Liver (tissue), 9 donors: Measurements from ENCODE around the gene PCID2. TPM values are rescaled to one million over a fixed set of nuclear protein-coding genes. Genes with fewer than 3 reads are reported as not detected.

Experiments
- DNase-seq: peaks from one replicate; pipeline ENCODE4 v3.0.0-alpha.2; 2017; ENCODE audit warnings: low spot score
- H3K27ac ChIP-seq, 2 donors: one replicate each; pipeline ENCODE4 v1.7.0; 2013; ENCODE audit warnings: inconsistent platforms in 2 of 2, low read length in 2 of 2, control low read depth in 1 of 2, low read depth in 1 of 2, mild to moderate bottlenecking in 1 of 2
- H3K27me3 ChIP-seq, 4 donors: one replicate each; pipeline versions ENCODE4 v1.6.1 to v1.7.0; 2013; ENCODE audit warnings: low read length in 3 of 4, inconsistent platforms in 1 of 4, mild to moderate bottlenecking in 1 of 4, moderate library complexity in 1 of 4; ENCODE audit not compliant: control insufficient read depth in 4 of 4, insufficient read depth in 4 of 4
- H3K36me3 ChIP-seq, 4 donors: one replicate each; pipeline versions ENCODE4 v1.6.1 to v1.7.0; 2013; ENCODE audit warnings: low read length in 3 of 4, mild to moderate bottlenecking in 3 of 4, low read depth in 1 of 4, moderate library complexity in 1 of 4; ENCODE audit not compliant: control insufficient read depth in 4 of 4, insufficient read depth in 3 of 4
- H3K4me1 ChIP-seq, 4 donors: one replicate each; pipeline versions ENCODE4 v1.6.1 to v1.7.0; 2013; ENCODE audit warnings: low read length in 3 of 4, mild to moderate bottlenecking in 3 of 4, moderate library complexity in 1 of 4; ENCODE audit not compliant: control insufficient read depth in 4 of 4, insufficient read depth in 4 of 4
- H3K4me3 ChIP-seq, 3 donors: one replicate each; pipeline versions ENCODE4 v1.6.1 to v1.7.0; 2013; ENCODE audit warnings: low read length in 3 of 3, control low read depth in 1 of 3, low read depth in 1 of 3, mild to moderate bottlenecking in 1 of 3
- H3K9ac ChIP-seq, 2 donors: one replicate each; pipeline ENCODE4 v1.7.0; 2013; ENCODE audit warnings: low read length in 2 of 2, mild to moderate bottlenecking in 2 of 2, moderate library complexity in 2 of 2, control low read depth in 1 of 2, low read depth in 1 of 2
- H3K9me3 ChIP-seq, 4 donors: one replicate each; pipeline versions ENCODE4 v1.6.1 to v1.7.0; 2013; ENCODE audit warnings: low read length in 3 of 4; ENCODE audit not compliant: control insufficient read depth in 4 of 4
- FOXA1 ChIP-seq: IDR thresholded peaks from 2 replicates; pipeline ENCODE4 v1.6.1; 2016; ENCODE audit warnings: antibody characterized with exemption
- FOXA2 ChIP-seq: IDR thresholded peaks from 2 replicates; pipeline ENCODE4 v1.6.1; 2016; ENCODE audit warnings: antibody characterized with exemption
- GABPA ChIP-seq, 2 donors: IDR thresholded peaks in 1 of 2; conservative IDR thresholded peaks in 1 of 2; 2 replicates each; pipeline ENCODE4 v1.6.1; 2016; ENCODE audit warnings: antibody characterized with exemption in 2 of 2, mild to moderate bottlenecking in 1 of 2, moderate library complexity in 1 of 2
- HNF4A ChIP-seq, 2 donors: conservative IDR thresholded peaks; 2 replicates each; pipeline ENCODE4 v1.6.1; 2016; ENCODE audit warnings: antibody characterized with exemption in 2 of 2, mild to moderate bottlenecking in 2 of 2
- NR2F2 ChIP-seq: IDR thresholded peaks from 2 replicates; pipeline ENCODE4 v1.6.1; 2016; ENCODE audit warnings: antibody characterized with exemption
- RAD21 ChIP-seq, 2 donors: IDR thresholded peaks; 2 replicates each; pipeline ENCODE4 v1.6.1; 2016; ENCODE audit warnings: antibody characterized with exemption in 2 of 2, mild to moderate bottlenecking in 2 of 2
- RXRA ChIP-seq, 2 donors: IDR thresholded peaks; 2 replicates each; pipeline ENCODE4 v1.6.1; 2017 to 2018; ENCODE audit warnings: antibody characterized with exemption in 2 of 2, mild to moderate bottlenecking in 1 of 2
- SP1 ChIP-seq: IDR thresholded peaks from 2 replicates; pipeline ENCODE4 v1.6.1; 2018; ENCODE audit warnings: antibody characterized with exemption, mild to moderate bottlenecking
- TAF1 ChIP-seq: conservative IDR thresholded peaks from 2 replicates; pipeline ENCODE4 v1.6.1; 2016; ENCODE audit warnings: antibody characterized with exemption, mild to moderate bottlenecking
- YY1 ChIP-seq: IDR thresholded peaks from 2 replicates; pipeline ENCODE4 v1.6.1; 2016; ENCODE audit warnings: antibody characterized with exemption, mild to moderate bottlenecking
- WGBS: extraction: QIAGEN DNeasy Blood & Tissue Kit; methylation state at CpG from one replicate; pipeline ENCODE4 v1.1.7; 2013; 5-methylcytosine and 5-hydroxymethylcytosine counted together
- polyA plus RNA-seq, 2 donors: library from polyadenylated mRNA; stranded (reverse) in 1 of 2; unstranded in 1 of 2; fragments of 200-250 nt in 1 of 2; fragments of >200 nt in 1 of 2; fragmentation: Nextera tagmentation in 1 of 2; extraction: Ambion mirVana in 1 of 2; gene quantifications; one replicate each; pipeline versions ENCODE4 v1.2.1 to v1.2.3, GENCODE V29; 2013 to 2015
- total RNA-seq, 2 donors: library from RNA; depleted of rRNA; stranded (reverse); fragments of >200 nt; gene quantifications; one replicate each; pipeline ENCODE4 v1.2.3, GENCODE V29; 2014
- TF ChIP-seq, protein P1 (sequence below): IDR thresholded peaks from 2 replicates; pipeline ENCODE4 v1.6.1; 2016; ENCODE audit warnings: antibody characterized with exemption, mild to moderate bottlenecking
- TF ChIP-seq, protein P2 (sequence below): IDR thresholded peaks from 2 replicates; pipeline ENCODE4 v1.6.1; 2016; ENCODE audit warnings: antibody characterized with exemption
- TF ChIP-seq, protein P3 (sequence below): IDR thresholded peaks from 2 replicates; pipeline ENCODE4 v1.6.1; 2016; ENCODE audit warnings: antibody characterized with exemption
- TF ChIP-seq, protein P4 (sequence below): fragments of 150-350 bp; IDR thresholded peaks from 2 replicates; pipeline ENCODE4 v1.5.1; 2017; ENCODE audit warnings: improper control_type of control experiment, low read depth, low read length; ENCODE audit not compliant: missing input control
- TF ChIP-seq, protein P5 (sequence below): IDR thresholded peaks from 2 replicates; pipeline ENCODE4 v1.6.1; 2016; ENCODE audit warnings: antibody characterized with exemption
- donor health status: healthy.
- donor health status: healthy.
- donor health status: healthy.
- donor health status: healthy.
- donor health status: healthy.

Gene PCID2
- total and polyA plus RNA-seq, 4 donors, result 13.8 to 39.1 (median 22.7) TPM

DNA sequence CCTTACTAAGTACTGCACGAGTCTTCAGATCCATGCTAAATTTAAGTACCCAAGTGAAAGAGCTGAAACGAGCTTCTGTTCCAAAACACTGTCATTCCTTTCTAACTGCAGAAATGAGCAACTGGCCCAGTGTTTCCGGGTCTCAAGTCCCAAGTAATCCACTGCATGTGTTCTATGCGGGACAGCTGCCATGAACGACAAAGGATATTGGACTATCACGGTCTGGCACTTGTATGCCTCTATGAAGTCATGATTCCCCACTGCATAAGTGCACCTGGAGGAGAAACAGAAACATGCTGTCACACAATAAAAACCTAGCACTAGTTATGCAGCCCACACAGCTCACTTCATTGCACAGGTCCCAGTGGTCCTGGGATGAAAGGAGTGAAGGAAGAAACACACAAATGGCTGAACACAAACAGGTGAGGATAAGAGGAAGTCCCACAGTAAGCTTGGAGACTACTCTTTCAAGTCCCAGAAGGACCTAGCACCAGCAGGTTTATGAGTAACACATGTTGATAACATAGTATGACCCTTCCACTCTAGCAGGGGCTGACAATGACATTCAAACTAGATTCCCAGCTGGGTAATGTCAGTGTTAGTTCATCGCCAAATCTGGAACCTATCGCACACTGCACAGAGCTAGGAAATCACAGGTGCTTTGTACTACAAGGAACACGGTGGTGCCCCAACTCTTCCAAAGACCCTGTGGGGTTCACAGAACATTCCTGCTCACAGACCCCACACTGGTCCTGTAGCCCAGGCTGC, 11.3 kb downstream of the PCID2 start:
- H3K9me3 ChIP-seq, result no peaks in the 10 kb centered on the region
- H3K36me3 ChIP-seq, result peaks cover 13 to 58% (median 42%) of the 10 kb centered on the region in 4 donors
- H3K4me1 ChIP-seq, result no peaks in the 10 kb centered on the region
- no peak overlapping the region for H3K27ac ChIP-seq
- H3K27me3 ChIP-seq, result no peaks in the 10 kb centered on the region
- H3K9ac ChIP-seq, result no peak overlapping the region
- 92% methylated on average over 9 of the region's 9 CpGs for WGBS
- no peak for DNase-seq
- TF ChIP-seq, protein P1, sequence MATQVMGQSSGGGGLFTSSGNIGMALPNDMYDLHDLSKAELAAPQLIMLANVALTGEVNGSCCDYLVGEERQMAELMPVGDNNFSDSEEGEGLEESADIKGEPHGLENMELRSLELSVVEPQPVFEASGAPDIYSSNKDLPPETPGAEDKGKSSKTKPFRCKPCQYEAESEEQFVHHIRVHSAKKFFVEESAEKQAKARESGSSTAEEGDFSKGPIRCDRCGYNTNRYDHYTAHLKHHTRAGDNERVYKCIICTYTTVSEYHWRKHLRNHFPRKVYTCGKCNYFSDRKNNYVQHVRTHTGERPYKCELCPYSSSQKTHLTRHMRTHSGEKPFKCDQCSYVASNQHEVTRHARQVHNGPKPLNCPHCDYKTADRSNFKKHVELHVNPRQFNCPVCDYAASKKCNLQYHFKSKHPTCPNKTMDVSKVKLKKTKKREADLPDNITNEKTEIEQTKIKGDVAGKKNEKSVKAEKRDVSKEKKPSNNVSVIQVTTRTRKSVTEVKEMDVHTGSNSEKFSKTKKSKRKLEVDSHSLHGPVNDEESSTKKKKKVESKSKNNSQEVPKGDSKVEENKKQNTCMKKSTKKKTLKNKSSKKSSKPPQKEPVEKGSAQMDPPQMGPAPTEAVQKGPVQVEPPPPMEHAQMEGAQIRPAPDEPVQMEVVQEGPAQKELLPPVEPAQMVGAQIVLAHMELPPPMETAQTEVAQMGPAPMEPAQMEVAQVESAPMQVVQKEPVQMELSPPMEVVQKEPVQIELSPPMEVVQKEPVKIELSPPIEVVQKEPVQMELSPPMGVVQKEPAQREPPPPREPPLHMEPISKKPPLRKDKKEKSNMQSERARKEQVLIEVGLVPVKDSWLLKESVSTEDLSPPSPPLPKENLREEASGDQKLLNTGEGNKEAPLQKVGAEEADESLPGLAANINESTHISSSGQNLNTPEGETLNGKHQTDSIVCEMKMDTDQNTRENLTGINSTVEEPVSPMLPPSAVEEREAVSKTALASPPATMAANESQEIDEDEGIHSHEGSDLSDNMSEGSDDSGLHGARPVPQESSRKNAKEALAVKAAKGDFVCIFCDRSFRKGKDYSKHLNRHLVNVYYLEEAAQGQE, result no peak
- TF ChIP-seq SP1, result no peak
- no peak for TF ChIP-seq TAF1
- no peak for TF ChIP-seq RAD21 (IDR thresholded peaks at IDR 0.05)
- TF ChIP-seq, protein P2, sequence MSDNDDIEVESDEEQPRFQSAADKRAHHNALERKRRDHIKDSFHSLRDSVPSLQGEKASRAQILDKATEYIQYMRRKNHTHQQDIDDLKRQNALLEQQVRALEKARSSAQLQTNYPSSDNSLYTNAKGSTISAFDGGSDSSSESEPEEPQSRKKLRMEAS, result no peak
- TF ChIP-seq RXRA (IDR thresholded peaks at IDR 0.05), result no peak
- TF ChIP-seq FOXA1, result no peak
- TF ChIP-seq, protein P3, sequence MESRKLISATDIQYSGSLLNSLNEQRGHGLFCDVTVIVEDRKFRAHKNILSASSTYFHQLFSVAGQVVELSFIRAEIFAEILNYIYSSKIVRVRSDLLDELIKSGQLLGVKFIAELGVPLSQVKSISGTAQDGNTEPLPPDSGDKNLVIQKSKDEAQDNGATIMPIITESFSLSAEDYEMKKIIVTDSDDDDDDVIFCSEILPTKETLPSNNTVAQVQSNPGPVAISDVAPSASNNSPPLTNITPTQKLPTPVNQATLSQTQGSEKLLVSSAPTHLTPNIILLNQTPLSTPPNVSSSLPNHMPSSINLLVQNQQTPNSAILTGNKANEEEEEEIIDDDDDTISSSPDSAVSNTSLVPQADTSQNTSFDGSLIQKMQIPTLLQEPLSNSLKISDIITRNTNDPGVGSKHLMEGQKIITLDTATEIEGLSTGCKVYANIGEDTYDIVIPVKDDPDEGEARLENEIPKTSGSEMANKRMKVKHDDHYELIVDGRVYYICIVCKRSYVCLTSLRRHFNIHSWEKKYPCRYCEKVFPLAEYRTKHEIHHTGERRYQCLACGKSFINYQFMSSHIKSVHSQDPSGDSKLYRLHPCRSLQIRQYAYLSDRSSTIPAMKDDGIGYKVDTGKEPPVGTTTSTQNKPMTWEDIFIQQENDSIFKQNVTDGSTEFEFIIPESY, result no peak
- TF ChIP-seq, protein P4, sequence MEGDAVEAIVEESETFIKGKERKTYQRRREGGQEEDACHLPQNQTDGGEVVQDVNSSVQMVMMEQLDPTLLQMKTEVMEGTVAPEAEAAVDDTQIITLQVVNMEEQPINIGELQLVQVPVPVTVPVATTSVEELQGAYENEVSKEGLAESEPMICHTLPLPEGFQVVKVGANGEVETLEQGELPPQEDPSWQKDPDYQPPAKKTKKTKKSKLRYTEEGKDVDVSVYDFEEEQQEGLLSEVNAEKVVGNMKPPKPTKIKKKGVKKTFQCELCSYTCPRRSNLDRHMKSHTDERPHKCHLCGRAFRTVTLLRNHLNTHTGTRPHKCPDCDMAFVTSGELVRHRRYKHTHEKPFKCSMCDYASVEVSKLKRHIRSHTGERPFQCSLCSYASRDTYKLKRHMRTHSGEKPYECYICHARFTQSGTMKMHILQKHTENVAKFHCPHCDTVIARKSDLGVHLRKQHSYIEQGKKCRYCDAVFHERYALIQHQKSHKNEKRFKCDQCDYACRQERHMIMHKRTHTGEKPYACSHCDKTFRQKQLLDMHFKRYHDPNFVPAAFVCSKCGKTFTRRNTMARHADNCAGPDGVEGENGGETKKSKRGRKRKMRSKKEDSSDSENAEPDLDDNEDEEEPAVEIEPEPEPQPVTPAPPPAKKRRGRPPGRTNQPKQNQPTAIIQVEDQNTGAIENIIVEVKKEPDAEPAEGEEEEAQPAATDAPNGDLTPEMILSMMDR, result no peak
- TF ChIP-seq GABPA (IDR thresholded peaks at IDR 0.05 in 1 of 2, conservative IDR thresholded peaks at IDR 0.05 in 1 of 2), result no peak
- no peak for TF ChIP-seq FOXA2
- H3K4me3 ChIP-seq, result no peak overlapping the region

DNA sequence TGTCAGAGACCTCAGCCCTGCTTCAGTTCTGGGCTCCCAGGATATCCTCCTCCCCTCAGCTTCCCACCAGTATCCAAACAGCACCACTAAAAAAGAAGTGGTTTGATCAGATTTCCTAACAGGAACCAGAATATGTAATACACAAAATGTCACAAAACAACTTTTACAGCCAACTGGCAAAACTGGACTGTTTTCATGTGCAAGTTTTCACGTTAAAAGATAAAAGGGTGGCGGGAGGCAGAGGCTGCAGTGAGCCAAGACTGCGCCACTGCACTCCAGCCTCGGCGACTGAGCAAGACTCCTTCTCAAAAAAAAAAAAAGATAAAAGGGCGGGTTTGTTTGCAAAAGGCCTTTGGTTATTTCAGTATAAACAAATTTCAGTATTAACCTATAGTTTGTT, 13.1 kb downstream of the PCID2 start:
- Histone ChIP-seq H3K4me3 (no peak overlapping the region), H3K4me1 (no peaks in the 10 kb centered on the region), H3K27me3 (no peaks in the 10 kb centered on the region), H3K9ac (no peak overlapping the region), H3K36me3 (peaks cover 15 to 69% (median 47%) of the 10 kb centered on the region in 4 donors), H3K27ac (no peak overlapping the region), H3K9me3 (no peaks in the 10 kb centered on the region)
- DNase-seq, result no peak
- WGBS, result 75% methylated on average over 6 of the region's 6 CpGs
- TF ChIP-seq, protein P1, result no peak
- no peak for TF ChIP-seq FOXA1
- no peak for TF ChIP-seq SP1
- TF ChIP-seq, protein P2, result no peak
- TF ChIP-seq HNF4A (conservative IDR thresholded peaks at IDR 0.05), result no peak
- TF ChIP-seq GABPA (IDR thresholded peaks at IDR 0.05 in 1 of 2, conservative IDR thresholded peaks at IDR 0.05 in 1 of 2), result no peak
- TF ChIP-seq, protein P3, result no peak
- TF ChIP-seq, protein P5, sequence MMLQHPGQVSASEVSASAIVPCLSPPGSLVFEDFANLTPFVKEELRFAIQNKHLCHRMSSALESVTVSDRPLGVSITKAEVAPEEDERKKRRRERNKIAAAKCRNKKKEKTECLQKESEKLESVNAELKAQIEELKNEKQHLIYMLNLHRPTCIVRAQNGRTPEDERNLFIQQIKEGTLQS, result no peak
- no peak for TF ChIP-seq RAD21 (IDR thresholded peaks at IDR 0.05)
- no peak for TF ChIP-seq TAF1
- TF ChIP-seq YY1, result no peak
- no peak for TF ChIP-seq RXRA (IDR thresholded peaks at IDR 0.05)
- no peak for TF ChIP-seq NR2F2
